HepG2 (cell line): ENCODE results near the gene SGCE. TPM values are rescaled to one million over a fixed set of nuclear protein-coding genes. Genes with fewer than 3 reads are reported as not detected.

Experiments used
- ATAC-seq: fragments of 200-7000 bp; cut with Tn5 transposase; 3 replicates; pipeline ENCODE4 v1.9.1; 2020; ENCODE audit warnings: mild to moderate bottlenecking, moderate library complexity
- BruUV-seq: library from RNA; stranded (reverse); fragments of 400-500 nt; replicated peaks from 2 replicates; lab custom pipeline; 2021; lab: Mats Ljungman, UMichigan
- CTCF ChIA-PET: fragments of 300-600 bp; formaldehyde crosslinking; extraction: SDS; loops from one replicate; lab custom pipeline; 2021; ENCODE audit warnings: low total read pairs, inconsistent platforms, low intra/inter-chr PET ratio; lab: Yijun Ruan, JAX
- POLR2A ChIA-PET: fragments of 350-600 bp; sonication (Branson Sonifier 250); formaldehyde crosslinking; loops from one replicate; lab custom pipeline; 2020; ENCODE audit warnings: antibody characterized with exemption, inconsistent platforms; lab: Yijun Ruan, JAX
- DNase-seq: peaks from one replicate; pipeline ENCODE4 v3.0.0-alpha.2; 2015; ENCODE audit warnings: low spot score
- FAIRE-seq: peaks from 3 replicates; lab custom pipeline; 2011; peaks lifted over from hg19 to GRCh38; lab: Jason Lieb, UNC
- H2AFZ ChIP-seq: one replicate; pipeline ENCODE4 v1.6.1; 2011; ENCODE audit warnings: low read length, inconsistent platforms
- H3K27ac ChIP-seq: fragments of 300-600 bp; 3 replicates; pipeline ENCODE4 v1.8.0; 2011; ENCODE audit warnings: mixed run types, mild to moderate bottlenecking, mixed read lengths, low read length, inconsistent platforms; ENCODE audit not compliant: insufficient read depth; ENCODE audit errors: extremely low read length
- H3K27me3 ChIP-seq, 2 experiments: fragments of 200-600 bp in 1 of 2; 2 replicates in 1 of 2; 3 replicates in 1 of 2; pipeline versions ENCODE4 v1.6.0 to v1.8.0; 2011; ENCODE audit warnings: low read length in 2 of 2, mild to moderate bottlenecking in 2 of 2, moderate library complexity in 2 of 2, inconsistent platforms in 1 of 2; ENCODE audit not compliant: insufficient read depth in 2 of 2, control insufficient read depth in 1 of 2
- H3K36me3 ChIP-seq, 2 experiments: fragments of 200-600 bp in 1 of 2; replicated peaks in 1 of 2; 2 replicates in 1 of 2; 3 replicates in 1 of 2; pipeline versions ENCODE4 v1.5.1 to v1.8.0; 2011; ENCODE audit warnings: low read length in 2 of 2, inconsistent platforms in 1 of 2; ENCODE audit not compliant: insufficient read depth in 2 of 2, control insufficient read depth in 1 of 2
- H3K4me1 ChIP-seq: 2 replicates; pipeline ENCODE4 v1.5.1; 2012; ENCODE audit warnings: low read length, inconsistent platforms; ENCODE audit not compliant: insufficient read depth
- H3K4me2 ChIP-seq: 2 replicates; pipeline ENCODE4 v1.6.0; 2011; ENCODE audit warnings: low read depth, low read length, inconsistent platforms
- H3K4me3 ChIP-seq, 3 experiments: fragments of 200-600 bp in 1 of 3; sonication (generic), shearing (Covaris generic) in 1 of 3; replicated peaks in 1 of 3; 2 replicates each; pipeline ENCODE4 v1.5.1; 2011 to 2016; ENCODE audit warnings: low read length in 3 of 3, inconsistent platforms in 2 of 3, low read depth in 2 of 3, mild to moderate bottlenecking in 2 of 3, control low read depth in 1 of 3, mixed read lengths in 1 of 3; ENCODE audit not compliant: insufficient read depth in 1 of 3
- H3K79me2 ChIP-seq: one replicate; pipeline ENCODE4 v1.6.1; 2011; ENCODE audit warnings: low read length, inconsistent platforms; ENCODE audit not compliant: insufficient read depth
- H3K9ac ChIP-seq: 2 replicates; pipeline ENCODE4 v1.6.0; 2011; ENCODE audit warnings: mild to moderate bottlenecking, low read depth, low read length, inconsistent platforms; ENCODE audit not compliant: insufficient read depth
- H3K9me3 ChIP-seq: 2 replicates; pipeline ENCODE4 v1.5.1; 2012; ENCODE audit warnings: mild to moderate bottlenecking, low read length
- H4K20me1 ChIP-seq: 2 replicates; pipeline ENCODE4 v1.6.0; 2011; ENCODE audit warnings: inconsistent platforms, mild to moderate bottlenecking, low read length, moderate library complexity; ENCODE audit not compliant: insufficient read depth
- ATF4 ChIP-seq, 2 experiments: fragments of 450-650 bp in 1 of 2; sonication (generic) in 1 of 2; formaldehyde crosslinking; IDR thresholded peaks; 2 replicates each; pipeline versions ENCODE4 v1.5.0 to v1.8.0; 2020 to 2022; ENCODE audit warnings: mild to moderate bottlenecking in 1 of 2, missing genetic modification reagents in 1 of 2
- CBX2 ChIP-seq, 2 experiments: fragments of 200-600 bp in 1 of 2; sonication (generic); formaldehyde crosslinking in 1 of 2; IDR thresholded peaks; 2 replicates each; pipeline versions ENCODE4 v1.7.0 to v1.8.1; 2018 to 2022; ENCODE audit warnings: low read depth in 2 of 2, low read length in 1 of 2, mild to moderate bottlenecking in 1 of 2, missing genetic modification reagents in 1 of 2
- GATAD2A ChIP-seq: IDR thresholded peaks from 2 replicates; pipeline ENCODE4 v1.6.1; 2016
- KLF13 ChIP-seq: sonication (generic); formaldehyde crosslinking; IDR thresholded peaks from 2 replicates; pipeline ENCODE4 v1.4.0; 2020; ENCODE audit warnings: mild to moderate bottlenecking, missing genetic modification reagents
- NFE2L2 ChIP-seq: fragments of 150-350 bp; IDR thresholded peaks from 2 replicates; pipeline ENCODE4 v1.6.1; 2014; ENCODE audit warnings: low read length
- NRL ChIP-seq: sonication (generic); formaldehyde crosslinking; IDR thresholded peaks from 2 replicates; pipeline ENCODE4 v1.5.0; 2020; ENCODE audit warnings: missing genetic modification reagents, mild to moderate bottlenecking, moderate library complexity, borderline replicate concordance
- SRSF9 ChIP-seq: fragments of 200-400 bp; formaldehyde crosslinking; IDR thresholded peaks from 2 replicates; pipeline ENCODE4 v1.6.1; 2018; ENCODE audit warnings: borderline replicate concordance, mild to moderate bottlenecking, low read depth, low read length; ENCODE audit not compliant: insufficient read depth, poor library complexity, severe bottlenecking
- SUZ12 ChIP-seq: fragments of 150-350 bp; IDR thresholded peaks from 2 replicates; pipeline ENCODE4 v1.6.1; 2014; ENCODE audit warnings: low read depth, low read length
- ZFX ChIP-seq: sonication (generic); formaldehyde crosslinking; IDR thresholded peaks from 2 replicates; pipeline ENCODE4 v1.4.0; 2020; ENCODE audit warnings: mild to moderate bottlenecking, low read depth, missing genetic modification reagents, moderate library complexity
- ZNF121 ChIP-seq: sonication (generic); formaldehyde crosslinking; IDR thresholded peaks from 2 replicates; pipeline ENCODE4 v1.5.0; 2020; ENCODE audit warnings: mild to moderate bottlenecking, missing genetic modification reagents
- ZNF616 ChIP-seq: sonication (generic); formaldehyde crosslinking; IDR thresholded peaks from 2 replicates; pipeline ENCODE4 v1.5.0; 2020; ENCODE audit warnings: low read depth, mild to moderate bottlenecking, missing genetic modification reagents
- ZNF713 ChIP-seq: sonication (generic); formaldehyde crosslinking; IDR thresholded peaks from 2 replicates; pipeline ENCODE4 v1.4.0; 2020; ENCODE audit warnings: mild to moderate bottlenecking, missing genetic modification reagents
- WGBS: methylation state at CpG from one replicate; pipeline ENCODE4 v1.1.6; 2017; ENCODE audit warnings: low lambda C conversion rate; 5-methylcytosine and 5-hydroxymethylcytosine counted together
- in situ Hi-C: cut with HindIII; loops from 2 replicates; pipeline ENCODE4 v1.10.0; 2017; ENCODE audit warnings: low pct_unique_long_range_greater_than_20kb; ENCODE audit not compliant: extremely low pct_ligation_motif_present
- intact Hi-C: fragments of 100-400 bp; cut with micrococcal nuclease; formaldehyde crosslinking; loops from one replicate; pipeline ENCODE4 v1.10.0; 2022; ENCODE audit not compliant: unreplicated experiment
- polyA plus RNA-seq, 8 experiments: library from polyadenylated mRNA; depleted of rRNA in 3 of 8; stranded (reverse) in 7 of 8; unstranded in 1 of 8; fragments of >200 nt; fragmentation: Illumina TruSeq in 4 of 8; extraction: Trizol in 4 of 8; gene quantifications; 2 replicates each; pipeline versions ENCODE4 v1.2.1 to v1.2.3, GENCODE V29; 2011 to 2016; ENCODE audit warnings: low read depth in 4 of 8, missing spikeins in 1 of 8, mixed read lengths in 1 of 8; ENCODE audit not compliant: insufficient read depth in 1 of 8
- total RNA-seq, 5 experiments: library from RNA; depleted of rRNA; stranded (reverse); fragments of >200 nt; fragmentation: Illumina TruSeq; extraction: Trizol; gene quantifications; 2 replicates each; pipeline ENCODE4 v1.2.3, GENCODE V29; 2016; ENCODE audit warnings: low read depth in 1 of 5
- TF ChIP-seq, protein P1 (sequence below), 2 experiments: sonication (generic) in 1 of 2; formaldehyde crosslinking in 1 of 2; IDR thresholded peaks; 2 replicates each; pipeline versions ENCODE4 v1.6.1 to v1.9.0; 2014 to 2022; ENCODE audit warnings: antibody characterized with exemption in 1 of 2, borderline replicate concordance in 1 of 2, inconsistent platforms in 1 of 2, low read depth in 1 of 2, missing genetic modification reagents in 1 of 2
- TF ChIP-seq, protein P2 (sequence below): sonication (generic); formaldehyde crosslinking; IDR thresholded peaks from 2 replicates; pipeline ENCODE4 v1.4.0; 2020; ENCODE audit warnings: mild to moderate bottlenecking, missing genetic modification reagents

SGCE gene
- total and polyA plus RNA-seq, 2 of the 13 experiments (the other 11 are each of a cell fraction or from before 2014, with no cell fraction given) = 52.3 to 71.1 TPM

DNA sequence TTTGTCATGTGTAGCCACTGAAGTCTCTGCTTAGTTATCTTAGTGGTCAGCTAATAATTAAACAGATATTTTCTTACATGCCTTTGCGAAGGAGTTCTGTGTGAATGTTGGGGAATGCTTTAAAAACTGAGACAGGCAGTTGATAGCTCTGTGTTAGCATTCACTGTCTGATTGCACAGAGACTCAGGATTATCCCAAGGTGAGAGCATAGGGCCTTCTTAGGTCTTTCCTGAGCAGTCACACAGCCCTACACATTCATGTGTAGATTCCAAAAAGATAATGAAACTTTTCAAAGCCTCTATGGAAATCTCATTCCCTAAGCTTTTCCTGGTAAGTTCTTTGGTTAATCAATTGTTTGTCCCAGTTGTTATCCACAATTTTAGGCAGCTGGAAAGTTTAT, 78.6 kb downstream of the SGCE start (continued):
- TF ChIP-seq, protein P1, sequence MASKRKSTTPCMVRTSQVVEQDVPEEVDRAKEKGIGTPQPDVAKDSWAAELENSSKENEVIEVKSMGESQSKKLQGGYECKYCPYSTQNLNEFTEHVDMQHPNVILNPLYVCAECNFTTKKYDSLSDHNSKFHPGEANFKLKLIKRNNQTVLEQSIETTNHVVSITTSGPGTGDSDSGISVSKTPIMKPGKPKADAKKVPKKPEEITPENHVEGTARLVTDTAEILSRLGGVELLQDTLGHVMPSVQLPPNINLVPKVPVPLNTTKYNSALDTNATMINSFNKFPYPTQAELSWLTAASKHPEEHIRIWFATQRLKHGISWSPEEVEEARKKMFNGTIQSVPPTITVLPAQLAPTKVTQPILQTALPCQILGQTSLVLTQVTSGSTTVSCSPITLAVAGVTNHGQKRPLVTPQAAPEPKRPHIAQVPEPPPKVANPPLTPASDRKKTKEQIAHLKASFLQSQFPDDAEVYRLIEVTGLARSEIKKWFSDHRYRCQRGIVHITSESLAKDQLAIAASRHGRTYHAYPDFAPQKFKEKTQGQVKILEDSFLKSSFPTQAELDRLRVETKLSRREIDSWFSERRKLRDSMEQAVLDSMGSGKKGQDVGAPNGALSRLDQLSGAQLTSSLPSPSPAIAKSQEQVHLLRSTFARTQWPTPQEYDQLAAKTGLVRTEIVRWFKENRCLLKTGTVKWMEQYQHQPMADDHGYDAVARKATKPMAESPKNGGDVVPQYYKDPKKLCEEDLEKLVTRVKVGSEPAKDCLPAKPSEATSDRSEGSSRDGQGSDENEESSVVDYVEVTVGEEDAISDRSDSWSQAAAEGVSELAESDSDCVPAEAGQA (IDR thresholded peaks at IDR 0.05; ENCODE audit: low read depth) = no peak
- TF ChIP-seq, protein P1 (CRISPR knock-in tag; IDR thresholded peaks at IDR 0.05; ENCODE audit: borderline replicate concordance) = no peak

DNA sequence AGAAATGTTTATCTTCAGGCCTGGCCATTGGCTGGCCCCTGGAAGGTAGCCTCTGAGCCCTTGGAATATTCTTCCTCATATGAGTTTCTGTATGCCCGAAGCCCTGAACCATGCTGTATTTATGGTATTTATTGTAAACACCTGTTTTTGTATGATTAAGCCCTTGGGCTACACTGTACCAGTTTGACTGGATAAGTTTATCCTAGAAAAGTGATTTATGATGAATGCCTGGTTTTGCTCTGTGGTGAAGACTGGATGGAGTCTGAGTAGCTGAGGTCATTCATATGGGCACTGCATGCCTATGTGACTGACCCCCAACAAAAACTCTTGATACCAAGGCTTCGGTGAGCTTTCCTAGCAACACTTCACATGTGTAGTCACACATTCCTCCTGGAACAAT, 79.6 kb downstream of the SGCE start:
- intact Hi-C loops (no loop called here), in situ Hi-C loops (no loop called here)
- BruUV-seq = no TSS peak
- Histone ChIP-seq H3K4me3 (no peak overlapping the region), H3K4me2 (no peak overlapping the region), H3K9me3 (peaks cover 14% of the 10 kb centered on the region), H3K36me3 (no peaks in the 10 kb centered on the region), H3K4me1 (peaks cover 41% of the 10 kb centered on the region), H3K27me3 (no peaks in the 10 kb centered on the region), H3K79me2 (no peaks in the 10 kb centered on the region), H4K20me1 (no peaks in the 10 kb centered on the region), H2AFZ (no peak overlapping the region), H3K9ac (no peak overlapping the region), H3K27ac (no peak overlapping the region)
- ATAC-seq (no peak), FAIRE-seq (no peak), DNase-seq (no peak)
- ChIA-PET CTCF (no interaction called here), POLR2A (no interaction called here)
- WGBS = 73% methylated on average over 2 of the region's 2 CpGs
- no peak for TF ChIP-seq ZNF713 (CRISPR knock-in tag)
- no peak for TF ChIP-seq ATF4 (CRISPR knock-in tag; IDR thresholded peaks at IDR 0.05)
- TF ChIP-seq, protein P2, sequence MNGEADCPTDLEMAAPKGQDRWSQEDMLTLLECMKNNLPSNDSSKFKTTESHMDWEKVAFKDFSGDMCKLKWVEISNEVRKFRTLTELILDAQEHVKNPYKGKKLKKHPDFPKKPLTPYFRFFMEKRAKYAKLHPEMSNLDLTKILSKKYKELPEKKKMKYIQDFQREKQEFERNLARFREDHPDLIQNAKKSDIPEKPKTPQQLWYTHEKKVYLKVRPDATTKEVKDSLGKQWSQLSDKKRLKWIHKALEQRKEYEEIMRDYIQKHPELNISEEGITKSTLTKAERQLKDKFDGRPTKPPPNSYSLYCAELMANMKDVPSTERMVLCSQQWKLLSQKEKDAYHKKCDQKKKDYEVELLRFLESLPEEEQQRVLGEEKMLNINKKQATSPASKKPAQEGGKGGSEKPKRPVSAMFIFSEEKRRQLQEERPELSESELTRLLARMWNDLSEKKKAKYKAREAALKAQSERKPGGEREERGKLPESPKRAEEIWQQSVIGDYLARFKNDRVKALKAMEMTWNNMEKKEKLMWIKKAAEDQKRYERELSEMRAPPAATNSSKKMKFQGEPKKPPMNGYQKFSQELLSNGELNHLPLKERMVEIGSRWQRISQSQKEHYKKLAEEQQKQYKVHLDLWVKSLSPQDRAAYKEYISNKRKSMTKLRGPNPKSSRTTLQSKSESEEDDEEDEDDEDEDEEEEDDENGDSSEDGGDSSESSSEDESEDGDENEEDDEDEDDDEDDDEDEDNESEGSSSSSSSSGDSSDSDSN (CRISPR knock-in tag) = no peak
- TF ChIP-seq ZNF121 (CRISPR knock-in tag) = no peak
- no peak for TF ChIP-seq SRSF9
- TF ChIP-seq ZFX (CRISPR knock-in tag) = no peak
- TF ChIP-seq NFE2L2 = no peak
- no peak for TF ChIP-seq GATAD2A (CRISPR knock-in tag)
- no peak for TF ChIP-seq ZNF616 (CRISPR knock-in tag)
- TF ChIP-seq SUZ12 = no peak
- no peak for TF ChIP-seq NRL
- no peak for TF ChIP-seq KLF13 (CRISPR knock-in tag)
- TF ChIP-seq CBX2 (IDR thresholded peaks at IDR 0.05; ENCODE audit: low read depth, low read length) = no peak
- TF ChIP-seq CBX2 (CRISPR knock-in tag; IDR thresholded peaks at IDR 0.05; ENCODE audit: low read depth) = no peak
